GM12872 (cell line): ENCODE data around the gene KLHL40.

Experiments
- CTCF ChIP-seq: IDR thresholded peaks from 3 replicates; pipeline ENCODE4 v1.5.1; 2011; ENCODE audit warnings: low read depth, mild to moderate bottlenecking, low read length, moderate library complexity; ENCODE audit not compliant: insufficient read depth

The KLHL40 gene

GRCh38 chr3:42700366-42701288, 15.3 kb downstream of the KLHL40 start:
- no peak for TF ChIP-seq CTCF

DNA sequence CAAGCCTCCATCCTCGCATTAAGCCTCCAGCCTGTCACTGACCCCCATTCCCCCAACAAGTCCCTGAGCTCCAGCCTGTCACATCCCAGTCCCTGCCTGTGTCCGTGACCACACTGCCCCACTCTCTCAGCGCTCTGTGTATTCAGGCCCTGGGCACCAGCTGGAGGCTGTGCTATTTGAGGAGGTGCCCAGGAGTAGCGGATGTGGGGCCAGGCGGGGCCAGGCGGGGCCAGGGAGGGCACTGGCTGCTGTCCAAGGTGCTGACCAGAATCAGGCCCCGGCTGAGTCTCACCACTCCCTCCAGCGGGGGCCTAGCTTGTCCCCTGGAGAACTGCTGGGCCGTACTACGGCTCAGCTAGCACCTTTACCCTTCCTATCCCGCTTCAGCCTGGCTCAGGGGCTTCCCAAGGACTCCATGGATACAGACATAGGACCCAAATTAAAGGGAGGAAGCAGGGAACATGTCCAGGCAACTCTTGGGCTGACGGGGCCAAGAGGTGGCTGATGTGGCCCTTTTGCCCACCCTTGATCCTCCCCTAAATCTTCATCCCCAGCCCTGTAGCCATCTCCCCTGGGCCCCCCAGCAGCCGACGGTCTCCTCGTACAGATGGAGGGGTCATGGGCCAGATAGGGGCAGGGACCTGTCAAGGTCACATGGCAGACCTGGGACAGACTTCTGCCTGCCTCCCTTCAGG, 16.2 kb downstream of the KLHL40 start:
- no peak for TF ChIP-seq CTCF

GRCh38 chr3:42702066-42702951, 17.0 kb downstream of the KLHL40 start, which contains the start of gene HHATL:
TSS of gene HHATL (minus strand) at chr3:42702798. CDS start at chr3:42700826, 1,972 bp downstream.
- TF ChIP-seq CTCF = no peak

DNA sequence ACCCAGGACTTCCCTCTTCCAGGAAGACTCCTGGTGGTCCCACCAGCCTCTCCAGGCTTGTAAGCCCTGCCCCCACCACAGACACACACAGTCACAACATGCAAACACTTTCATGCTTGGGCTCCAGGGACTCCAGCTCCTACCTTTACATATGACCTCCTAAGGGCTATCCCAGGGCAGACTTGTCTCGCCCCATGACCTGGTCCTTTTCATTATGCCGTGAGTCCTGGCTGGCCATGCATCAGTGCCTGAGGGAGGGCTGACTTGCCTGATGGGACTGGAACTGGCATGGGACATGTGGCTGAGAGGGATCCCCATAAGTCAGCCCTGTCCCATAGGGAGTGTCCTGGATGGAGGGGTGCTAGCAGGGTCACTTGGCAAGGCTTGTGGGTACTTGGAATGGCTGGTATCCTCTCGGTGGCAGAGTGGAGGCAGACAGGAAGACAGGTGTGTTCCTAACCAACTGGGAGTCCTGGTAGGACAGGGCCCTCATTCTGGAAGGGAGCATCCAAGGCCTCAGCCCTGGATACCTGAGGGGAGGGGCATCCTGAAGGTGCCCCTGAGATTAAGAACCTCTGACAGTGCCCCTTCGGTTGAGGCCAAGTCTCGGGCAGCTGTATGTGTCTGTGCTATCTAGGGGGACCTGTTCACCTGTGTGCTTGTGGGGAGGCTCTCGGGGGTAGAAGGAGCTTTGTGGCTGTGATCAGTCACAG, 17.8 kb downstream of the KLHL40 start:
- no peak for TF ChIP-seq CTCF

GRCh38 chr3:42703695-42704025, 18.3 kb downstream of the KLHL40 start:
- no peak for TF ChIP-seq CTCF

DNA sequence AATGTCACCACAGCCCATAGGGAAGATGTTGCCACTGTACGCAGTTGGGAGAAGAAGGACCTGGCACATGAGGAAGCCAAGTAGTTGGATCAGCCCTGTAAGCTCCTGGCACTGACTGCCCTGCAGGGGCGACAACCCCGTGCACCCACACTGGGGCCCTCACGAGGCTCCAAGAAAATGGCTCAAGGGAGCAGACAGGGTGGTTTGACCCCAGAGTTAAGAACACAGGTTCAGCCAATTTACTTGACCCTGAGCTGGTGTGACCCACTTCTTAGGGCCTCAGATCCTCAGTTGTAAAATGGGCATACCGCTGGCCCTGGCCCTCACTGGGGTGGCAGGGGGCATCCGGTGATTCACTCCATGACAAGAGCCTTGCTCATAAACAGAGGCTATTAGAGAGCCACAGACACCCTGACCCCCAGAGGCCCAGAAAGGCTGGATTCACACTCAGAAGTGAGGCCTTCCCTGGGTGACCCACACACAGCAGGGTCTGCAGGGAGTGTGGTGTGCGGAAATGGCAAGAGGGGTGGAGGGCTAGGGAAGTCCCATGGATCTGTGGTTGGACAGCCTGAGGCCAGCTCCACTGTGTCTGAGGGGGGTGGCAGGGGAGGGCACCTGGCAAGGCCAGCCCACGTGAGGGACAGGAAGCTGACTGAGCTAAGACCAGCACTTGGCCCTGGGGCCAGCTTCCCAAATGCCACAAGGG, 19.0 kb downstream of the KLHL40 start:
- no peak for TF ChIP-seq CTCF
